ELR (cell line): ENCODE results near the gene RAET1E.
"Not testable (repeated sequence)": the region's sequence is repeated elsewhere in the genome, so short reads cannot be mapped to it uniquely, and the experiment has no call there.

Experiments
- DNase-seq: peaks from one replicate; pipeline ENCODE4 v3.0.0-alpha.2; 2015; ENCODE audit warnings: low read depth

Gene RAET1E

DNA sequence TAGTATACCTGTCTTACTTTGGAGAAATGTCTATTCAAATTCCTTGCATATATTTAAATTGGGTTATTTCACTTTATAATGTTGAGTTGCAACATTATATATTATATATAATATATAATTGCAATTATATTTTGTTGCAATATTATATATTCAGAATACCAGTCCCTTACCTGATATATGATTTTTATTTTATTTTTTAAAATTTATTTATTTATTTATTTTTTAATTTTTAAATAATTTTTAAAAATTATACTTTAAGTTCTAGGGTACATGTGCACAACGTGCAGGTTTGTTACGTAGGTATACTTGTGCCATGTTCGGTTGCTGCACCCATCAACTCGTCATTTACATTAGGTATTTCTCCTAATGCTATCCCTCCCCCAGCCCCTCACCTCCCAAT lies 29.1 kb upstream of the RAET1E start:
- DNase-seq, result not testable (repeated sequence)

DNA sequence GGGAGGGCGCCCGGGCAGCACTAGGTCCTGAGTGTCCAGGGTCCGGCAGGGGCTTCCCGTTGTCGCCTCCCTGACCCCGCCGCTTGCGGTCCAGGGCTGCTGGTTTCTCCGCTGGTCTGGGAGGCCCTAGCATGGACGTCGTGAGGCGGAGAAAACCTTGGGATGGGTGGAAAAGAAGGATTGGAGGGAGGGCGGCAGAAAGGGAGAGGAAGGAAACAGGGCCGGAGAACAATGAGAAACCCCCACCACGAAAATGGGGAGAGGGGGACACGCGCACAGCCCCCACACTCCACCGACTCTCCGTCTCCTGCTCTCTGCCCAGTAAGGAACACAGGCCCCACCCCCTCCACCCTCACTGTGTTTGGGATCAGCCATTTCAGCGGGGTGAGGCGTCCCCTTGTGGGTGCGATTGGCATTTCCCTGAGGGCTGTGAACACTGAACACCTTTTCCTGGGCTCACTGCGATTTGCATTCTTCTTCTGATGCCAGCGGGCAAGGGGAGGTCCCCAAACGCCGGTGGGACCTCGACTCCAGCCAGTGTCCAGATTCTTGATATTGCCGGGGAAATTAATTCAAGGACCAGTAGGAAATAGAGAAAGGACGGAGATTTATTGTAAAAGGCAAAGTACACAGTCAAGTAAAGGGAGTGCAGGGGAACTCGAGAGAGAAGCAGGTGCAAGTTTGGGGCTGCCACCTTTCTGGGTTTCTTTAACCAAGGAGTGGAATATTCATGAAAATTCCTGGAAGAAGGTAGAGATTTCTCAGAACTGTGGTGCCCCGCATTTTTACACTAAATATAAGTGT lies 28.3 kb upstream of the RAET1E start:
- DNase-seq, result peak; percentile 81

DNA sequence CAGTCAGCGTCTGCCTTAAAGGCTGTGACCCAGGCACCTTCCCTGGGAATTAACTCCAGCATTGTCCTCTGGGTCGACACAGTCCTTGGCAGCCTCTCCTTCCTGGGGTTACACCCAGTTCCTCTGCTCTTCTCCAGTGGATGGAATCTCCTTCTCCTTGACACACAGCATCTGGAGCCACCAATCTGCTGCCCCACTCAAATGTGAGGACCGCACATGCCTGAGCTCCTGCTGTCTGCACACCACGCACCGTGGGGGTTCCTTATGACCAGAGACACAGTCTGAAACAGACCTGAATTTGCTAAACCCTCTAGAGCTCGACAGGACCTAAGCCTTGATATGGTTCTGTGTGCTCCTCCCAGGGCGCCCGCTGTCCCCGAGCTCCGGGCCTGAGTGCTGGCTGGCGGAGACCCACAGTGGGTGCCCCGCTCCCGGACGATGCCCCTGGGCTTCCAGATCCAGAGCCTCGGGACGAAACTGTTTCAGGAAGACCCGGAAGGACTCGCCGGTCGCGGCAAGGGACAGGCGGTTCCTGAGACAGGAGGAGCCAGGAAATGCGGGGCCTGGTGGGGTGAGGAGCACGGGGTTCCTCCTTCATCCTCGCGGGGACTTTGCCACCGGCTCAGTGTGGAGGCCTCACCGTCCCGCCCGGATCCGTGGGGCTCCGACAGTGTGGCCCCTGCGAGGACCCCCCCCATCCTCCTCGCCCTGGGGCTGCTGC lies 27.5 kb upstream of the RAET1E start:
- DNase-seq, result no peak

DNA sequence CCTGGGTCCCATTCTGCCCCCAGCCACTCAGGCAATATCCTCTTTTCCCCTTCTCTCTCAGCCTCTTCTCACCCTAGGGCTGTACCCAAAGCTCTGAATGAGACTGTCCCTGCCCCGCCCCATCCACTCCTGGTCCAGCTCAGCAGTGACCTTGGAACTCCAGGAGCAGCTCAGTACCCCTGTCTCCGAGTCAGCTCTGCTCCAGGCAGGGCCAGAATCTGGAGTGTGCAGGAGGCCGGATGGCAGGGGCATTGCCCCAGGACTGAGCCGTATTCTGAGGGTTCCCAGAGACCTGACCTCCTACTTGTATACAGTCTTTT lies 27.0 kb upstream of the RAET1E start:
- no peak for DNase-seq

DNA sequence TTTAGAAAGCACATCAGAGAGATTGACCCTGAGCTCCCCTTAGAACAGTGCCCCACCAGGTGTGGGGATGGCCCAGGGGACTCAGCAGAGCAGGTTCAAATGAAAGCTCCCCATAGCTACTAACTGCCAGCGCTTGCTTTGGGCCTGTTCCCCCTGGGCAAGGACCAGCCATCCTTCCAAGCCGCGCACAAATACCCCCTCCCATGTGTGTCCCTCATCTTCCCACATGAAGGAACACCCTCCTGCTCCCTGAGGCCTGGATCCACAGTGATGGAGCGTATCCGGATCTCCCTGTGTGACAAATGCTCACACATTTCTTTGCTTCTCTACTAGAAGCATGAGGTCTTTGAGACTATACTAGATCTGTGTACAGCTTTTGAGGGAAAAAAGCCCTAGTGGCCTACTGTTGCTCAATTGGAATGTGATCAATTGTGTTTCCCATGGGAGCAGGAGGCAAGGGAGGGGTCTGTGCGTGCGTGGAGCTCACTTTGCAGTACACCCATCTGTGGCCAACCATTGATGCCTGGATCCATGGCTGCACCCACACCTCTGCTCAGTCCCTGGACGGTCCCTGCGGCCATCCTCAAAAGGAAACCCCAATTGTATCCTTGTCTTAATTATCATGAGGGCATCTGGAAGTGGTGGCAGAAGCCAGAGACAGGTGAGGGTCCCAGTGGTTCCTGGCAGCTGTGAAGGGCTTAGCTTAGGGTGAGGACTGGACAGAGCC lies 26.5 kb upstream of the RAET1E start:
- DNase-seq, result no peak

DNA sequence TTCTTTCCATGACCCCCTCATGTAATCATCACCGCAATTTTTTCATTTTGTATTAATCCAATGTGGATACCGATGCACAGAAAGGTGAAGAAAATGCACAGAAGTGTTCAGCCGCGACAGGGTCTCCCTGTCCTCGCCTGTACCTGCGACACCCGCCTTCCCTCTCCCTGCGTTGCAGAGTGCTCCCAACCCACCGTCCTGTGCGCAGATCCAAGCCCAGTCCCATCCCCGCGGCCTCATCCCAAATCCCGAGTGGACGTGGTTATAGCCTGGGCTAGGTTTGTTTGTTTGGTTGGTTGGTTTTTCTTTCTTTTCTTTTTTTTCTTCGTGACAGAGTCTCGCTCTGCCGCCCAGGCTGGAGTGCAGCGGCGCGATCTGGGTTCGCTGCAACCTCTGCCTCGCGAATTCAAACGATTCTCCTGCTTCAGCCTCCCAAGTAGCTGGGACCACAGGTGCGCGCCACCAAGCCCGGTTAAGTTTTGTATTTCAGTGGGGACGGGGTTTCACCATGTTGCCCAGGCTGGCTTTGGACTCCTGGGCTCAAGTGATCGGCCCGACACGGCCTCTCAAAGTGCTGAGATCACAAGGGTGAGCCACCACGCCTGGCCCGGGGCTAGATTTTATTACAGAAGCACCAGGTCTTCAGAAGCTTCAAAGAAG lies 25.5 kb upstream of the RAET1E start:
- DNase-seq, result no peak

DNA sequence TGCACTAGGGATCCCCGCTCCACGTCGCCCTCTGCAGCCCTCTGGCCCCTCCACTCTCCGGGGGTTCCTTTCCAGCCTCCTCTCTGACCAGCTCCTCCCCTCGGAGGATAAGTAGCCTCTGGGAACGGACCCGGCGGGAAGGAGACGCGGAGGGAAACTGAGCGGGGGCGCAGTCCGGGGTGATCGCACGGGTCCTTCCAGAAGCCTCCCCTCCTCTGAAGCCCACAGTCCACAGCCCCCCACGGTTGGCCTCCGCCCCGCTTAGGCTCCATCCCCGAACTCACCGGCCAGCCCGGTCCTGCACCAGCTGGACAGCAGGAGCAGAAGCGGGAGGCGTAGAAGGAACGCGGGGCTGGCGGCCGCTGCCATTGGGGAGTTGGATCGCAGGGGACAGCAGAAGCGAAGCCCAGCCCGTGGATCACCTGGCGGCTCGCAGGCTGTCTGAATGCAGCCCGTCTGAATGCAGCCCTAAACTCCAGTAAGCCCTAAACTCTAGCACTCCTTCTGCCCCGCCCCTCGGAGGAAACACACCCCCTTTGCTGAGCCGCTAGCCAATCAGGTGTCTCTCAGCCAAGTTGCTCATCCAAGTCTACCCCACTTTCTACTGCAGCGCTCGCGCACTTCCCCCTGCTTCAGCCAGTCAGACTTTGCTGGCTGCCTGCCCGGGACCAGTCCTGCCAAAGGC lies 24.9 kb upstream of the RAET1E start, which contains the start of gene RAET1G:
TSS of gene RAET1G (minus strand) at position 480 of the 685 bp plus-strand sequence. CDS start at position 369, 111 bp downstream.
- peak; percentile 95 for DNase-seq

DNA sequence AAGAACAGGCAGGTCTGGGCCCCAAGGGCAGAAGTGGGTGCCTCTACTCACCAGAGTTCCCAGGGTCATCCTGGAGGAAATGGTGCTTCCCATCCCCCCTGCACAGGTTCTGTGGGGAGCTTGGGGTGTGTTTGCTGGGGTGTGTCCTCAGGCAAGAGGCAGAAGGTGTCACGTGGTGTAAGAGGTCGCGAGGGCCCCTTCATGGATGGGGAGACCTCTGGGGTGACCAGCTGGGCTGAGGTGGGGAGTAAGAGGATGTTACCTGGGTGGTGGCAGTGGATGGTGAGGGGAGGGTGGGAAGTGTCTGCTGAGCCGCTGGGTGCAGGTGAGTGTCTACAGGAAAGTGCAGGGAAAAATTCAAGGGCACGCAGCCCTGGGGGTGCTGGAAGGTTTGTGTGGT lies 24.2 kb upstream of the RAET1E start:
- DNase-seq, result not testable (repeated sequence)

DNA sequence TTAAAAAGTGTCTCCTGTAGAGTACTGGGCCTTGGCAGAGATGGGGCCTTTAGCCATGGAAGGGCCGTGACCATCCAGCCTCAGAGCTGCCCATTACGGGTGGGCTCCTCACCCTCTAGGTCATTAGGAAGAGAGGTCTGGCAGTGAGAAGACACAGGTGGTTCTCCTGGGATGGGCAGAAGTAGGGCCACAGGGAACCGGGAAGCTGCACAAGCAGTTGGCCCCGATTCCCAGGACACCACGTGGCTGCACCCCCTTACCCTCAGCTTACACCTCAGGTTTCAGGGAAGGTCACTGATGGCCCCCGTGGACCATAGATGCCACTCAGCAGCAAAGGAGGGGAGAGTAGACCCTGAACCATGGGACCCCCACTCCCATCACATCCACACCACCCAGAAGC lies 23.4 kb upstream of the RAET1E start:
- DNase-seq, result no peak

DNA sequence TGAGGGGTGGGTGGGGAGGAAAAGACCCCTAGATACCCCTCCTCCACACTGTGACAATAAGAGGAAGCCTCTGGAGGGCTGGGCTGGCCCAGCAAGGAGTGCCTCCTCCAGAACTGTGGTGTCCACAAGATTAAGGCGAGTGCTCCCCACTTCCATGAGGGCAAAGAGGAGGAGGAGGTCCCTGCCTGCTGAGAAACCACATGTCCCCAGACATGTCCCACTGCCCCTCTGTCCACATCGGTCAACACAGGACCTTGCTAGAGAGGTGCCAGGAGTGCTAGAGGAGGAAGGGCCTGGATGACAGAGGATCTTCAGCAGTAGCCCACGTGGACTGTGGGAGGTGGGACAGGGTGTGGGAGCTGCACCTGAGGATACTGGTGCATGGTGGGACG lies 21.9 kb upstream of the RAET1E start:
- no peak for DNase-seq

DNA sequence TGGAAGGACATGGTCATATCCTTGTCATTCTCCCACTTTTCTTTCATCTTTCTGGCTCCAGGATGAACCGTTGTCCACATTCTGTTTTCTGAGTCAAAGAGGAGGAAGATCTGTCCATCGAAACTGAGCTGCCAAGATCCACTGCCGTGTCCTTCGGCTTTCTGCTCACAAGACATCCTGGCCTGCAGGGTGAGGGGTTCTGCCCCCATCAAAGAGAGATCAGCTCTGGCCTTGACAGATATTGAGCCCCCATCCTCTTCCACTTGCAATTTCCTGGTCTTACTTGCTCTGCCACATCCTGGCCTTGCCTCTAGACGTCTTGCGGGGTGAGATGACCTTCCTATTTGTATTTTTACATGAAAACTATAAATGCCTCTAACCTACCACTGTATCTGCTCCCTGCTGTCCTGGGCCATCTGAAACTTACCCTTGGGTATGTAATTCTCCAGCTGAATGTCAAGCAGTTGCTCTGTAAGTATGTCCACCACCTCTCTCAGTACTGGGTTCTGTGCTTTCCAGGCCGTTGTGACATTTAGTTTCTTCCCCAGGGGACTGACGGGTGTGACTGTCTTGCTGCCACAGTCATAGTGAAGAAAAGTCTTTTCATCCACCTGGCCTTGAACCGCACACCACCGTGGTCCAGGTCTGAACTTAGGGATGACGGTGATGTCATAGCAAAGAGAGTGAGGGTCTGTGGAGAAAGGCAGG lies 21.4 kb upstream of the RAET1E start:
- not testable (repeated sequence) for DNase-seq

DNA sequence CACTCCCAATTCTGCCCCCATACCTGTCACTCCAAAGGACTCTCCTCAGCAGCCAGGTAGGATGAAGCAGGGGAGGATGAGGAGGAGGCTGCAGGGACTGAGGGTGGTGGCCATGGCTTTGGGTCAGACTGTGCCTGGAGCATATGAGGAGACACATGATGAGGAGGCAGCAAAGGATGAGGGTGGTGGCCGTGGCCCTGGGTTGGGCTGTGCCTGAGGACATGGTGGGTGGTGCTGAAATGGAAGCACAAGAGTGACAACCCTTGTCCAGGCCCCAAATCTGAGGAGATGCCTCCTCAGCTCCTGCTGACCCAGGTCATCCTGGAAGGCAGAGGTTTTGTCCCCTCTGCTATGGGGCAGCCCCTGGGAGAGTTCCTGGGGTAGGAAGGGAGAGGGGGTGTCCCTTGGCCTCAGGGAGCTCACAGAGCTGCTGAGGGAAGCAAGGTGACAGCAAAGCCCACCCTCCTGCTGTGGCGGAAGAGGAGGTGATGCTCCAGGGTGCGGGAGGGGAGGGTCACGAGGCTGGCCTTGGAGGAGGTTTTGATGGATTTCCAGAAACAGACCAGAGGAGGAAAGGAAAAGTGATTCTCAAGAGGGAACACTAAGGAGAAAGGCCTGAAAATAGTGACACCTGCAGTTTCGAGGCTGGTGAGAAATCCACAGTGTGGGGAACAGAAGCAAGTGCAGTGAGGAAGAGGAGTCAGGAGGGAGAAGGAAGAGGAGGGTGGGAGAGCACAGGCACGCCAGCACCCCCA lies 20.4 kb upstream of the RAET1E start:
- no peak for DNase-seq

DNA sequence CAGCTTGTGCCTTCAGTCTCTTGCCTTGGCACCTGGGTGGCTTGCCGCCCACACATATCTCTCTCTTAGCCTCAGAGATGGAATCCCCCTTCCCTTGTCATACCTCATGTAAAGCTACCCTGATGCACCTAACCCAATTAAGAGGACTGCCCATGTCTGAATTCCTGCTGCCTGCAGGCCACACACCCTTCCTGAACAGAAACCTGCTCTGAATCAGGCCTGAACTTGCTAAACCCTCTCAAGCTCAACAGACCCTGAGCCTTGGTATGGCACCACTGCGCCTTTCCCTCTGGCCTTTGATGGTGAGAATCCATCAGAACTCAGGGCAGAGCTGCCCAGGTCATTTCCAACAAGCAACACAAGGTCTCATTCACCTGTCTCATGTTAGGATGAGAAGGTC lies 19.8 kb upstream of the RAET1E start:
- no peak for DNase-seq

DNA sequence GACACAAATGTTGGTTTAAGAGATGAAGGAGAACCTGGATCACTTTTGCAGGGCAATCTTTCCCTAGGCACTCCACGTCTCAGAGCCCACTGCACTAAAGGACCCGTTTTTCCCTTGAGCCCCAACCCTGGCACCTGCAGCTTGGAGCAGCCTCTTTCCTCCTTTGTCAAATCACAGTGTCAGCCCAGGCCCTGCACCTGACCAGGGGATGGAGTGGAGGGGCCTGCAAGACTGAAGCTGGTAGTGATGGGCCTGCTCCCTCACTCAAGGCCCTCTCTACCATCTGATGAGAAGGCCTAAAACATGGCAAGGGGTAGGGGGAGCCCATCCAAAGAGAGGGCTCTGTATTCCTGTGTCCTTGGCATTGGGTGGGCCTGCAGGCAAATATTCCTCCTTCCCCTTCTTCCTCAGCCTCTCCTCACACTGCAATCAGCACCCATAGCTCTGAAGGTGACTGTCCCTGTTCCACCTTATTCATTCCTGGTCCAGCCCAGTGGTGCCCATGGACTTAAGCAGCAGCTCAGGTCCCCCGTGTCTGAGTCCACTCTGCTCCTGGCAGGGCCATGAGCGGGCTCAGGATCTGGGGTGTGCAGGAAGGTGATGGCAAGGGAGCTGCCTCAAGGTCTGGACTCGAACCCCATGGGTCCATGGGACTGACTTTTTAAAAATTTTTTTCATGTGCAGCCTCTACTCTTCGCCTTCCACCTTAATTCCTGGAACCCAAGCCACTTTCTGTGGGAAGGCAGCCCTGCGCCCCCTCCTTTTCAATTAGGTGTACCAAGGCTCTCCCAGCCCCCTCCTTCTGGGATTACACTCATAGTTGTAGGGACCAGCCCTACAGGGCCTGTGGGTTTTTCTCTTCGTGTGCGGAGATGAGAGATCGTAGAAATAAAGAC lies 18.3 kb upstream of the RAET1E start:
- DNase-seq, result no peak

DNA sequence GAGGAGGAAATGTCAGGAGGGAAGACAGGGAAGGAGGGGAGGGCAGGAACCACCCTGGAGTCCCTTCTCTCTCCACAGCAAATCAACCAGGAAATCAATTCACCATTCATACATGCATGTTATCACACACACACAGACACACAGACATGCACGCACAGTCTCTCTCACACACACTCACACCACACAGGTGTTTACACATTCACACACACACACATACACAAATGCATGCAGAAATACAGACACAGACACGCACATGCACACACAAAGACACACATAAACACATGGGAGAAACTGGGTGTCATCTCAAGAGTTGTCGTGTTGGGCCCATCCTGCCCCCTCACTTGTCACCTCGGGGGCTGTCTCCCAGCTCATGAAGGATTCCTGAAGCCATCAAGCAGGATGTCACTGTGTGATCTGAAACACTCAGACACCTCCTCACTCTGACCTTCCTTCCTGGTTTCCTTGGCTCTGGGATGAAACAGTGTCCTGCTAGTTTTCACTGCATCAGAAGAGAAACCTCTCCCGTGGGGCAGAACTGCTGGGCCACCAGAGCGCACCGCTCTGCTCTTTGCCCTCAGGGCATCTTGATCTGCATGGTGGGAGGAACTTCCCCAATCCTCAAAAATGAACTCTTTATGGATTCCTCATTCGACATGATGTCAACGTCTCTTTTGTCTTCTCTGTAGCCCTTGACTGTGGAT lies 15.8 kb upstream of the RAET1E start:
- no peak for DNase-seq

DNA sequence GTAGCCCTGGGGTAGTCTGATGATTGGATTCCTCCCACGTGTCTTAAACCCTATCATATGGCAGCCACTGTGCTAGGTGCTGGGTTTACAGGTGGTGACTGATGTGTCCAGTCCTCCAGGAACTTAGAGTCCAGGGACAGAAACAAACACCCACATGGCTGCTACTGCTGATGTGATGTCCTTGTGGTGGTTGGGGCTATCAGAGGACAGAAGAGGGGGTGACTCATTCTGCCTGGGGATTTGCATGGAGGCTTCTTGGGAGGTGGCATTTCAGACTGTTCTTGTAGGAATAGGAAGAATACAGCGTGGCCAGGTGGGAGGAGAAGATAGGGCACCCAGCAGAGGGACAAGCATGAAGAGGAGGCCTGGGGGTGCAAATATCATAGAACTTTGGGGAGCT lies 15.2 kb upstream of the RAET1E start:
- DNase-seq, result peak; percentile 20

DNA sequence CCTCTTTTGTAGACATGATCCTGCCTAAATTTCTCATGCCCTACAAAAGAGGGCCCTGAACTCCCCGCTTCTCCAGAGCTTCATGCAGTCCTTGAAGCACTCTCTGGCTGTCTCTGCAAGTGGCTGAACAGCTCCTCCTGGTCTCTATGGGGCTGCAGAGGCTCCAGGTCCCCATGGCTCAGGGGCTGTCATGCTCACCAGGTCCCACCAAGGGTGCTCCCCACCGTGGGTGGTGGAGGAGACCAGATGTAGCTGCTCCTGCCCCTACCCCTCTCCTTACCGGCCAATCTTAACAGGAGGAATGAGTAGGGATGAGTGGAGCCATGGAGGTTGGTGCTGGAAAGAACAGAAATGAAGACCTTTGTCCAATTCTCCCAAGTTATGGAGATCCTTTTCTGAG lies 14.8 kb upstream of the RAET1E start:
- DNase-seq, result not testable (repeated sequence)

DNA sequence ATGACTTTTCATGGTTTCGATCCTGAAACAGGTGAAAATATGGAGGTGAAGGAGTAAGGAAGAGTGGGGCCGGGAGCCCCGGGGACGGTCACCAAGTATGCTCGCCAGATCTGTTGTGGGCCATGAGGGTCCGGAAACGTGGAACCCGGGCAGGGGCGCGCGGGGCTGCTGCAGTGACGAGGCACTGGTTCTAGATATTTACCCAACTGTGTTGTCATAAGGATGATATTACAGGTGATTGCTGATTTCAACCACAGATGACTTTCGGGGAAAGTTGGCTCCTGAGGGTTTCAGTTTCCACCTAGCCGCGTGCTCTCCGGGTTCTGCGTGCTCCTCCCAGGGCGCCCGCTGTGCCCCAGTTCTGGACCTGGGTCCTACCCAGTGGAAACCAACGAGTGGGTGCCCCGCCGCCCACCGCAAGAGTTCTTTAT lies 12.8 kb upstream of the RAET1E start:
- no peak for DNase-seq
